ENCODE data around the gene MGST1. TPM values are rescaled to one million over a fixed set of nuclear protein-coding genes. Genes with fewer than 3 reads are reported as not detected.

Gene MGST1
- total and polyA plus RNA-seq, 4 donors: 84.6 to 2,615 (median 1,043) TPM

DNA sequence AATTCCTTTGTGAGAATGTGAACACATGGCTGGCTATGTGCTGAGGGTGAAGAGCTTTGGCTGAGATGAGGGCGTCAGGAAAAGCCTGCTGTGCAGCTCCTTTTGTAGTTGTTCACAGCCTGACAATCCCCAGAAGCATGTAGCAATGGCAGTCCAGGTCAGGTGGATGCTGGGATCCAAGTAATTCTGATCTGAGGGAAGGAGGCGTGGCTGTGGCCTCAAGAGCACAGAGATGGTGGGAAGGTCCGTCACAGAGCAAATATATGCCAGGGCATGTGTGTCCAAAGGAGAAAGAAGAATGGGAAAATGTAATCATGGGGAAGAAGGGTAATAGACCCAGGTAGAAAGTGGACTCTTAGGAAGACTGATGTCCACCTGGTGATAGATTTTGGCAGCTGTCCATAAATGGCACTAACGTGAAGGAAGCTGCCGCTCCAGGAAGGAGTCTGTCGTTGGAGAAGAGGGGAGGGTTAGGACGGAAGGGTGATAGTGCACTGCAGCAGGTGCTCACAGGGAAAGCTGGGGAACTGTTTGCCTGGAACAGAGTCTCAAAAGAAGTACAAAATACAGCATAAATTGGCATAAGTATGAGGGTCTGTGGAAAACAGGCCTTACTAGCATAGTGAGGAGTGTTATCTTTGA lies 13.8 kb downstream of the MGST1 start:
- 57% methylated on average over 7 of the region's 7 CpGs for WGBS
- peaks cover 0 to 34% (median 14%) of the 10 kb centered on the region in 4 donors for H3K4me1 ChIP-seq (ENCODE audit: control insufficient read depth in 4 of 4, insufficient read depth in 4 of 4, low read length in 3 of 4)
- TF ChIP-seq NR2F2 (IDR thresholded peaks at IDR 0.05) (no peak), ZBTB33 (IDR thresholded peaks at IDR 0.05) (no peak), GABPA (IDR thresholded peaks at IDR 0.05 in 1 of 2, conservative IDR thresholded peaks at IDR 0.05 in 1 of 2) (no peak), JUND (IDR thresholded peaks at IDR 0.05) (no peak), FOXA2 (IDR thresholded peaks at IDR 0.05) (no peak), RAD21 (IDR thresholded peaks at IDR 0.05) (no peak), TAF1 (conservative IDR thresholded peaks at IDR 0.05) (no peak), SP1 (IDR thresholded peaks at IDR 0.05) (no peak)
- TF ChIP-seq, protein P1, sequence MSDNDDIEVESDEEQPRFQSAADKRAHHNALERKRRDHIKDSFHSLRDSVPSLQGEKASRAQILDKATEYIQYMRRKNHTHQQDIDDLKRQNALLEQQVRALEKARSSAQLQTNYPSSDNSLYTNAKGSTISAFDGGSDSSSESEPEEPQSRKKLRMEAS (IDR thresholded peaks at IDR 0.05): no peak
- TF ChIP-seq, protein P2, sequence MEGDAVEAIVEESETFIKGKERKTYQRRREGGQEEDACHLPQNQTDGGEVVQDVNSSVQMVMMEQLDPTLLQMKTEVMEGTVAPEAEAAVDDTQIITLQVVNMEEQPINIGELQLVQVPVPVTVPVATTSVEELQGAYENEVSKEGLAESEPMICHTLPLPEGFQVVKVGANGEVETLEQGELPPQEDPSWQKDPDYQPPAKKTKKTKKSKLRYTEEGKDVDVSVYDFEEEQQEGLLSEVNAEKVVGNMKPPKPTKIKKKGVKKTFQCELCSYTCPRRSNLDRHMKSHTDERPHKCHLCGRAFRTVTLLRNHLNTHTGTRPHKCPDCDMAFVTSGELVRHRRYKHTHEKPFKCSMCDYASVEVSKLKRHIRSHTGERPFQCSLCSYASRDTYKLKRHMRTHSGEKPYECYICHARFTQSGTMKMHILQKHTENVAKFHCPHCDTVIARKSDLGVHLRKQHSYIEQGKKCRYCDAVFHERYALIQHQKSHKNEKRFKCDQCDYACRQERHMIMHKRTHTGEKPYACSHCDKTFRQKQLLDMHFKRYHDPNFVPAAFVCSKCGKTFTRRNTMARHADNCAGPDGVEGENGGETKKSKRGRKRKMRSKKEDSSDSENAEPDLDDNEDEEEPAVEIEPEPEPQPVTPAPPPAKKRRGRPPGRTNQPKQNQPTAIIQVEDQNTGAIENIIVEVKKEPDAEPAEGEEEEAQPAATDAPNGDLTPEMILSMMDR (IDR thresholded peaks at IDR 0.05; ENCODE audit: low read depth, low read length, missing input control): no peak
- DNase-seq (ENCODE audit: low spot score): no peak
- no peaks in the 10 kb centered on the region for H3K27me3 ChIP-seq (ENCODE audit: control insufficient read depth in 4 of 4, insufficient read depth in 4 of 4, low read length in 3 of 4)
- no peak overlapping the region for H3K4me3 ChIP-seq (ENCODE audit: low read depth in 1 of 3, low read length in 3 of 3)
- no peak overlapping the region for H3K27ac ChIP-seq (ENCODE audit: low read depth in 1 of 2, low read length in 2 of 2)
- peaks cover 5 to 46% (median 18%) of the 10 kb centered on the region in 4 donors for H3K36me3 ChIP-seq (ENCODE audit: control insufficient read depth in 4 of 4, insufficient read depth in 3 of 4, low read depth in 1 of 4, low read length in 3 of 4)
- H3K9me3 ChIP-seq (ENCODE audit: control insufficient read depth in 4 of 4, low read length in 3 of 4): no peaks in the 10 kb centered on the region
- no peak overlapping the region for H3K9ac ChIP-seq (ENCODE audit: low read depth in 1 of 2, low read length in 2 of 2)

DNA sequence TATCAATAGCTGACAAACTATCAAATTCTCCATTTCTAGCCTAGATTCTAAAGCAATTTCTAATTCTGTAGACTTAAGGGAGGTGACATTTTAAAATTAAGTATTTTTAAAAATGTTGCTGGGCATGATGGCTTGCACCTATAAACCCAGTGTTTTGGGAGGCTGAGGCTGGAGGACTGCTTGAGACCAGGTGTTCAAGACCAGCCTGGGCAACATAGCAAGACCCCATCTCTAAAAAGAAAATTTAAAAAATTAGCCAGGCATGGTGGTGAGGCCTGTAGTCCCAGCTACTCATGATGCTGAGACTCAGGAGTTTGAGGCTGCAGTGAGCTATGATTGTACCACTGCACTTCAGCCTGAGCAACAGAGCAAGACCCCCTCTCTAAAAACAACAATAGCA lies 15.1 kb downstream of the MGST1 start:
- H3K27me3 ChIP-seq (ENCODE audit: control insufficient read depth in 4 of 4, insufficient read depth in 4 of 4, low read length in 3 of 4): no peaks in the 10 kb centered on the region
- no peak overlapping the region for H3K4me3 ChIP-seq (ENCODE audit: low read depth in 1 of 3, low read length in 3 of 3)
- no peaks in the 10 kb centered on the region for H3K9me3 ChIP-seq (ENCODE audit: control insufficient read depth in 4 of 4, low read length in 3 of 4)
- peaks cover 9 to 35% (median 15%) of the 10 kb centered on the region in 4 donors for H3K36me3 ChIP-seq (ENCODE audit: control insufficient read depth in 4 of 4, insufficient read depth in 3 of 4, low read depth in 1 of 4, low read length in 3 of 4)
- no peak for DNase-seq (ENCODE audit: low spot score)
- peaks cover 0 to 24% (median 7%) of the 10 kb centered on the region in 4 donors for H3K4me1 ChIP-seq (ENCODE audit: control insufficient read depth in 4 of 4, insufficient read depth in 4 of 4, low read length in 3 of 4)
- no peak overlapping the region for H3K9ac ChIP-seq (ENCODE audit: low read depth in 1 of 2, low read length in 2 of 2)
- H3K27ac ChIP-seq (ENCODE audit: low read depth in 1 of 2, low read length in 2 of 2): no peak overlapping the region
- no peak for TF ChIP-seq RXRA (IDR thresholded peaks at IDR 0.05)
- no peak for TF ChIP-seq RAD21 (IDR thresholded peaks at IDR 0.05)
- TF ChIP-seq HNF4A (conservative IDR thresholded peaks at IDR 0.05): no peak
- TF ChIP-seq, protein P2 (IDR thresholded peaks at IDR 0.05; ENCODE audit: low read depth, low read length, missing input control): no peak
- TF ChIP-seq NR2F2 (IDR thresholded peaks at IDR 0.05): no peak
- TF ChIP-seq, protein P1 (IDR thresholded peaks at IDR 0.05): no peak
- TF ChIP-seq FOXA2 (IDR thresholded peaks at IDR 0.05): no peak
- TF ChIP-seq JUND (IDR thresholded peaks at IDR 0.05): no peak
- no peak for TF ChIP-seq HNF4G (IDR thresholded peaks at IDR 0.05)
- TF ChIP-seq YY1 (IDR thresholded peaks at IDR 0.05): no peak
- TF ChIP-seq GABPA (IDR thresholded peaks at IDR 0.05 in 1 of 2, conservative IDR thresholded peaks at IDR 0.05 in 1 of 2): no peak
- TF ChIP-seq, protein P3, sequence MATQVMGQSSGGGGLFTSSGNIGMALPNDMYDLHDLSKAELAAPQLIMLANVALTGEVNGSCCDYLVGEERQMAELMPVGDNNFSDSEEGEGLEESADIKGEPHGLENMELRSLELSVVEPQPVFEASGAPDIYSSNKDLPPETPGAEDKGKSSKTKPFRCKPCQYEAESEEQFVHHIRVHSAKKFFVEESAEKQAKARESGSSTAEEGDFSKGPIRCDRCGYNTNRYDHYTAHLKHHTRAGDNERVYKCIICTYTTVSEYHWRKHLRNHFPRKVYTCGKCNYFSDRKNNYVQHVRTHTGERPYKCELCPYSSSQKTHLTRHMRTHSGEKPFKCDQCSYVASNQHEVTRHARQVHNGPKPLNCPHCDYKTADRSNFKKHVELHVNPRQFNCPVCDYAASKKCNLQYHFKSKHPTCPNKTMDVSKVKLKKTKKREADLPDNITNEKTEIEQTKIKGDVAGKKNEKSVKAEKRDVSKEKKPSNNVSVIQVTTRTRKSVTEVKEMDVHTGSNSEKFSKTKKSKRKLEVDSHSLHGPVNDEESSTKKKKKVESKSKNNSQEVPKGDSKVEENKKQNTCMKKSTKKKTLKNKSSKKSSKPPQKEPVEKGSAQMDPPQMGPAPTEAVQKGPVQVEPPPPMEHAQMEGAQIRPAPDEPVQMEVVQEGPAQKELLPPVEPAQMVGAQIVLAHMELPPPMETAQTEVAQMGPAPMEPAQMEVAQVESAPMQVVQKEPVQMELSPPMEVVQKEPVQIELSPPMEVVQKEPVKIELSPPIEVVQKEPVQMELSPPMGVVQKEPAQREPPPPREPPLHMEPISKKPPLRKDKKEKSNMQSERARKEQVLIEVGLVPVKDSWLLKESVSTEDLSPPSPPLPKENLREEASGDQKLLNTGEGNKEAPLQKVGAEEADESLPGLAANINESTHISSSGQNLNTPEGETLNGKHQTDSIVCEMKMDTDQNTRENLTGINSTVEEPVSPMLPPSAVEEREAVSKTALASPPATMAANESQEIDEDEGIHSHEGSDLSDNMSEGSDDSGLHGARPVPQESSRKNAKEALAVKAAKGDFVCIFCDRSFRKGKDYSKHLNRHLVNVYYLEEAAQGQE (IDR thresholded peaks at IDR 0.05): no peak
- no peak for TF ChIP-seq TAF1 (conservative IDR thresholded peaks at IDR 0.05)
- no peak for TF ChIP-seq ZBTB33 (IDR thresholded peaks at IDR 0.05)
- TF ChIP-seq ATF3 (IDR thresholded peaks at IDR 0.05): no peak
- TF ChIP-seq FOXA1 (IDR thresholded peaks at IDR 0.05): no peak
